AG04450 (cell line): ENCODE results near the gene DIP2C. TPM values are rescaled to one million over a fixed set of nuclear protein-coding genes. Genes with fewer than 3 reads are reported as not detected.

Experiments used
- CTCF ChIA-PET: fragments of 300-600, 350-600 bp; formaldehyde crosslinking; extraction: SDS; loops from one replicate; lab custom pipeline; 2022; ENCODE audit warnings: antibody characterized with exemption, inconsistent platforms; lab: Charles Lee
- POLR2A ChIA-PET: fragments of 350-600 bp; formaldehyde crosslinking; extraction: SDS; loops from one replicate; lab custom pipeline; 2021; ENCODE audit warnings: antibody characterized with exemption, inconsistent platforms; lab: Yijun Ruan, JAX
- DNase-seq: peaks from one replicate; pipeline ENCODE4 v3.0.0-alpha.2; 2011; ENCODE audit warnings: low read depth, low spot score
- H3K27ac ChIP-seq: one replicate; pipeline ENCODE4 v1.5.1; 2012; ENCODE audit warnings: low read depth, low read length, control low read depth
- H3K27me3 ChIP-seq: one replicate; pipeline ENCODE4 v1.6.0; 2012; ENCODE audit warnings: low read length; ENCODE audit not compliant: control insufficient read depth, insufficient read depth
- H3K4me3 ChIP-seq: 2 replicates; pipeline ENCODE4 v1.5.1; 2011; ENCODE audit warnings: mild to moderate bottlenecking, low read depth, low read length, control low read depth
- H3K9me3 ChIP-seq: 2 replicates; pipeline ENCODE4 v1.5.1; 2012; ENCODE audit warnings: low read length; ENCODE audit not compliant: control insufficient read depth, insufficient read depth
- polyA plus RNA-seq: library from polyadenylated mRNA; depleted of rRNA; stranded (reverse); fragments of >200 nt; gene quantifications from 2 replicates; pipeline ENCODE4 v1.2.3, GENCODE V29; 2011
- TF ChIP-seq, protein P1 (sequence below): IDR thresholded peaks from 2 replicates; pipeline ENCODE4 v1.5.1; 2011; ENCODE audit warnings: low read depth, low read length, control low read depth, inconsistent platforms

The DIP2C gene
- polyA plus RNA-seq, 1 experiment = 9.6 TPM

DNA sequence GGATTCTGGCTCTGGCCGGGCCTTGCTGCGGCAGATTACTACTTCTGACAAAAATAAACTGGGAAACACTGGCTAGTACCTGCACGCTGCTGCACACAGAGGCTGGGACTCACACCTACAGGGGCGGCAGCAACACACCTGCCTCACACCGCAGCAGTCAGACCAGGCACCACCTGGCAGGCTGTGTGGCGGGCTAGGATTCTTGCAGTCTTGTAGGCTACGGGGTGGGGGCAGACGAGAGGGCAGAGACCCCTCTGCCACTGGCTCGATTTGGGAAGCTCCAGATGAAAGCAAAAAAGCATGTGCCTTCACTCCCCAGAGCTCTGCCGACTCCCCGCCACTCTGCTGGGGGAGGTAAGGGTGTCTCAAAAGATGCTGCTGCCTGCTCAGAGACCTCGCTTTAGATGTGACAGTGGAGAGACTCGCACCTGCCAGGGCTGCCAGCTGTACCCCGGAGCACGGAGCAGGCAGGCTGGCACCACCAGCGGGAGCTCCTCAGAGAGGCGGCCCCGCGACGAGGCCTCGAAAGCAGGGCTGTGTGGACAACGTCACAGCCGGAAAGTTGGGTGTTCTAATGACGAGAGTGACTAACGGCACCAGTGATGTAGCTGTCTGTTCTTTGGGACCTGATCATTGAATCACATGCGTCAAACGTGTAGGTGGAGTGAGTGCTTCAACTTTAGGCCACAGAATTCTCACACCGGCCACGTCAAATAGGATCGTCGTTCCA is 303.7 kb downstream of the DIP2C start:
- POLR2A ChIA-PET = no interaction called here
- no peak overlapping the region for H3K4me3 ChIP-seq

DNA sequence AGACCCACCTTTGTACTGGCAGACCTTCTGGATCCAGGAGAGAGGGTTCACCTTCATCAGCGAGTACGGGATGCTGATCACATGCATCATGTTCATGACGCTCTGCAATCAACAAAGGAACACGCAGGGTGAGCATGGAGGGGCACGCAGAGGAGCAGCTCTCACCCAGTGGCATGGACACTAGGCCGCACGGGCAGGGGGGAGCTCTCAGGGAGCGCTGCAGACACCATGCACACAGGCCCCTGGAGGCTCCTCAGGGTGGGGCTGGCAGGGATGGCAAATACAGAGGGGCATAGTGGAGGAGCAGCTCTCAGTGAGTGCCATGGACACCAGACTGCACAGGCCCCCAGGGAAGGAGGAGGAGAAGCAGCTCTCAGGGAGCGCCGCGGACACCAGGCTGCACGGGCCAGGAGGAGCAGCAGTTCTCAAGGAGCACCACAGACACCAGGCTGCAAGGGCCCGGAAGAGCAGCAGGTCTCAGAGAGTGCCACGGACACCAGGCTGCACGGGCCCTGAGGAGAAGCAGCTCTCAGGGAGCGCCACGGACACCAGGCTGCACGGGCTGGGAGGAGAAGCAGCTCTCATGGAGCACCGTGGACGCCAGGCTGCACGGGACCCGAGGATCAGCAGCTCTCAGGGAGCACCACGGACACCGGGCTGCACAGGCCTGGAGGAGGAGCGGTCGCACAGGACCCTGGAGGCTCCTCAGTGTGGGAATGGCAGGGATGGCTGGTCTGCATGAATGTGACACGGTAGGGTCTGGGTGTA is 304.7 kb downstream of the DIP2C start:
- TF ChIP-seq, protein P1, sequence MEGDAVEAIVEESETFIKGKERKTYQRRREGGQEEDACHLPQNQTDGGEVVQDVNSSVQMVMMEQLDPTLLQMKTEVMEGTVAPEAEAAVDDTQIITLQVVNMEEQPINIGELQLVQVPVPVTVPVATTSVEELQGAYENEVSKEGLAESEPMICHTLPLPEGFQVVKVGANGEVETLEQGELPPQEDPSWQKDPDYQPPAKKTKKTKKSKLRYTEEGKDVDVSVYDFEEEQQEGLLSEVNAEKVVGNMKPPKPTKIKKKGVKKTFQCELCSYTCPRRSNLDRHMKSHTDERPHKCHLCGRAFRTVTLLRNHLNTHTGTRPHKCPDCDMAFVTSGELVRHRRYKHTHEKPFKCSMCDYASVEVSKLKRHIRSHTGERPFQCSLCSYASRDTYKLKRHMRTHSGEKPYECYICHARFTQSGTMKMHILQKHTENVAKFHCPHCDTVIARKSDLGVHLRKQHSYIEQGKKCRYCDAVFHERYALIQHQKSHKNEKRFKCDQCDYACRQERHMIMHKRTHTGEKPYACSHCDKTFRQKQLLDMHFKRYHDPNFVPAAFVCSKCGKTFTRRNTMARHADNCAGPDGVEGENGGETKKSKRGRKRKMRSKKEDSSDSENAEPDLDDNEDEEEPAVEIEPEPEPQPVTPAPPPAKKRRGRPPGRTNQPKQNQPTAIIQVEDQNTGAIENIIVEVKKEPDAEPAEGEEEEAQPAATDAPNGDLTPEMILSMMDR = no peak
- POLR2A ChIA-PET = no interaction called here
- CTCF ChIA-PET = interaction anchor here (0.6 kb wide), 1 partner anchor 32 kb away, joined by 3 read pairs; no protein-coding TSS in a partner anchor
- H3K4me3 ChIP-seq = no peak overlapping the region
- H3K9me3 ChIP-seq = peaks cover 7% of the 10 kb centered on the region; the same call in 1 of the 2 replicates
- H3K27ac ChIP-seq = no peak overlapping the region
- H3K27me3 ChIP-seq = no peaks in the 10 kb centered on the region
- no peak for DNase-seq

More for the DNA sequence above, 303.7 kb downstream of the DIP2C start:
- Histone ChIP-seq H3K27me3 (no peaks in the 10 kb centered on the region), H3K9me3 (peaks cover 7% of the 10 kb centered on the region; the same call in 1 of the 2 replicates), H3K27ac (no peak overlapping the region)
- CTCF ChIA-PET = no interaction called here
- DNase-seq = no peak
- TF ChIP-seq, protein P1 = no peak

DNA sequence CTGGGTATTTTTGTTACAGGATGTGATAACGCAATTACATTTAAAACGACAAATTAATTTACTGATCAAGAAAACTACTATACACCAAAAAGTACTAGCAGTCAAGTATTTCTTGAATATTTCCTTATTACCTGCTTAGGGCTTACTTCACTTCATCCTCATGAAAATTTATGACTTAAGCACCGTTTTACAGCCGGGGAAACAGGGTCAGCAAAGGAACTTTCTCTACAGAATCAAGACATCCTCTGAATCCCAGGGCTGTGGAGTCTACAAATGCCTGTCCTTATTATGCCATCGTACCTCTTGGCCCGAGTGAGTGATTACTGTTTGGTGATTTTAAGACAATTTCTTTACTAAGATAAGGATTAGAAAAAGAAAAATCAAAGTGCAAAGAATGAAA is 305.9 kb downstream of the DIP2C start:
- Histone ChIP-seq H3K9me3 (peaks cover 7% of the 10 kb centered on the region; the same call in 1 of the 2 replicates), H3K27me3 (no peaks in the 10 kb centered on the region), H3K4me3 (no peak overlapping the region), H3K27ac (no peak overlapping the region)
- CTCF ChIA-PET = no interaction called here
- DNase-seq = no peak
- TF ChIP-seq, protein P1 = no peak
- POLR2A ChIA-PET = no interaction called here

DNA sequence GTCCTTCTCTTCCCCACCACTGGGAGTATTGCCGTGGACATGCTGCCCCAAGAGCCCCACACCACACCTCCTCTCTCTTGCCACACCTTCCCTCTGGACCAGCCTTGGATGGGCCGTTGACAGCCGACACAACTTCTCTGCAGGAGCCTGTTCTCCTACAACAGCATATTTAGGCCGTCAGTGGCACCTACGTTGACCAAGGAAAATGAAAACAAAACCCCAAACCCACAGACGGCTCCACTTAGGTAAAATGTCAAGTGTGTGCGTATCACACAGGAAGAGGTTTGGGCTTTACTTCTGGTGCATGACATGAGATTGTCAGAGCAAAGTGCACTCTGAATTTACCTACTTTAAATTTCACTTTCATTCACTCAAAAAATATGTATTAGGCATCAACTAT is 307.7 kb downstream of the DIP2C start:
- ChIA-PET CTCF (no interaction called here), POLR2A (no interaction called here)
- no peaks in the 10 kb centered on the region for H3K27me3 ChIP-seq
- H3K9me3 ChIP-seq = peaks cover 7% of the 10 kb centered on the region; the same call in 1 of the 2 replicates
- TF ChIP-seq, protein P1 = no peak
- no peak for DNase-seq
- no peak overlapping the region for H3K27ac ChIP-seq
- H3K4me3 ChIP-seq = no peak overlapping the region

- DNase-seq = no peak
- Histone ChIP-seq H3K4me3 (no peak overlapping the region), H3K9me3 (peaks cover 7% of the 10 kb centered on the region; the same call in 1 of the 2 replicates), H3K27ac (no peak overlapping the region), H3K27me3 (no peaks in the 10 kb centered on the region)
- ChIA-PET POLR2A (no interaction called here), CTCF (no interaction called here)
- TF ChIP-seq, protein P1 = no peak
Measured at GRCh38 chr10:381346-381745, 308.1 kb downstream of the DIP2C start.
